Measurements from ENCODE around the gene INSL3. TPM values are rescaled to one million over a fixed set of nuclear protein-coding genes. Genes with fewer than 3 reads are reported as not detected.

The INSL3 gene
- polyA plus RNA-seq, 1 of the 3 experiments (the other 2 are of a cell fraction): 0.21 TPM

GRCh38 chr19:17843908-17844490 lies 22.7 kb upstream of the INSL3 start:
- no peak overlapping the region for H3K9ac ChIP-seq
- H3K9me3 ChIP-seq: no peaks in the 10 kb centered on the region
- TF ChIP-seq RAD21 (IDR thresholded peaks at IDR 0.05; ENCODE audit: low read length): no peak
- TF ChIP-seq GABPA (IDR thresholded peaks at IDR 0.05; ENCODE audit: low read depth): no peak
- TF ChIP-seq IRF3 (IDR thresholded peaks at IDR 0.05; ENCODE audit: low read depth, low read length): no peak
- TF ChIP-seq USF1 (IDR thresholded peaks at IDR 0.05; ENCODE audit: borderline replicate concordance, low read depth): no peak
- no peak for TF ChIP-seq MAX (IDR thresholded peaks at IDR 0.05; ENCODE audit: low read depth)
- TF ChIP-seq EP300 (IDR thresholded peaks at IDR 0.05; ENCODE audit: borderline replicate concordance in 1 of 2, low read depth in 1 of 2, low read length in 1 of 2): no peak
- TF ChIP-seq FOXM1 (IDR thresholded peaks at IDR 0.05; ENCODE audit: low read depth): no peak
- TF ChIP-seq EZH2phosphoT487 (IDR thresholded peaks at IDR 0.05; ENCODE audit: borderline replicate concordance, low read depth): no peak
- no peak for TF ChIP-seq NFIC (IDR thresholded peaks at IDR 0.05; ENCODE audit: borderline replicate concordance)
- no peak for TF ChIP-seq YY1 (IDR thresholded peaks at IDR 0.05; ENCODE audit: low read depth)
- TF ChIP-seq JUND (IDR thresholded peaks at IDR 0.05): no peak
- TF ChIP-seq RCOR1 (IDR thresholded peaks at IDR 0.05; ENCODE audit: low read length): no peak
- TF ChIP-seq TCF12 (IDR thresholded peaks at IDR 0.05): no peak
- TF ChIP-seq MEF2A (IDR thresholded peaks at IDR 0.05; ENCODE audit: borderline replicate concordance, low read depth): no peak
- no peak for TF ChIP-seq CHD2 (IDR thresholded peaks at IDR 0.05; ENCODE audit: low read length, partially characterized antibody)
- TF ChIP-seq RFX5 (IDR thresholded peaks at IDR 0.05; ENCODE audit: low read length): no peak
- TF ChIP-seq TEAD4 (IDR thresholded peaks at IDR 0.05; ENCODE audit: borderline replicate concordance, insufficient read depth): no peak
- no peak for TF ChIP-seq GATA2 (CRISPR knock-in tag; IDR thresholded peaks at IDR 0.05)
- no peak for TF ChIP-seq SMC3 (IDR thresholded peaks at IDR 0.05; ENCODE audit: low read depth, low read length)
- ChIA-PET POLR2A (interaction anchor here (3.1 kb wide), 1 partner anchor 16 kb away, joined by 14 read pairs; the partner anchor contains the start of gene RPL18A), CTCF (interaction anchor here (1.1 to 2.8 kb wide), 4 partner anchors 11 to 404 kb away, joined by 3 to 20 read pairs (median 3); partner anchors contain the start of gene CCDC124)
- peaks cover 0 to 14% of the 10 kb centered on the region in 2 experiments; a peak in 1 of 4 replicates for H3K4me1 ChIP-seq (ENCODE audit: control insufficient read depth in 1 of 2, insufficient read depth in 2 of 2, low read depth in 1 of 2, low read length in 1 of 2)
- no peak overlapping the region for H3K4me3 ChIP-seq (ENCODE audit: low read depth in 2 of 2, low read length in 1 of 2)
- H3F3A ChIP-seq (replicated peaks; ENCODE audit: insufficient read depth): no peaks in the 10 kb centered on the region
- WGBS (ENCODE audit: low lambda C conversion rate): 84% methylated on average over 14 of the region's 14 CpGs
- H3K9me2 ChIP-seq: no peaks in the 10 kb centered on the region
- H3K79me2 ChIP-seq (ENCODE audit: insufficient read depth): no peaks in the 10 kb centered on the region
- no peak overlapping the region for H3K4me2 ChIP-seq
- no peaks in the 10 kb centered on the region for H3K36me3 ChIP-seq (replicated peaks in 1 of 2; ENCODE audit: control insufficient read depth in 1 of 2, insufficient read depth in 2 of 2, low read length in 1 of 2)
- no peaks in the 10 kb centered on the region for H4K20me1 ChIP-seq (ENCODE audit: insufficient read depth)
- no peaks in the 10 kb centered on the region for H3K27me3 ChIP-seq (ENCODE audit: insufficient read depth)
- no peak overlapping the region for H2AFZ ChIP-seq (ENCODE audit: low read depth)
- no peak overlapping the region for H3K27ac ChIP-seq (ENCODE audit: low read depth in 2 of 2, low read length in 1 of 2)
- no peak for DNase-seq

All from SK-N-SH (cell line).